AG09309 (cell line): ENCODE results near the gene ADAMTS12.

Experiments
- DNase-seq: peaks from one replicate; pipeline ENCODE4 v3.0.0-alpha.2; 2010; ENCODE audit warnings: low read depth
- H3K4me3 ChIP-seq: 2 replicates; pipeline ENCODE4 v1.5.1; 2011; ENCODE audit warnings: mild to moderate bottlenecking, low read depth, low read length, moderate library complexity; ENCODE audit not compliant: control insufficient read depth
- TF ChIP-seq, protein P1 (sequence below): IDR thresholded peaks from 2 replicates; pipeline ENCODE4 v1.5.1; 2011; ENCODE audit warnings: mild to moderate bottlenecking, low read depth, low read length, inconsistent platforms; ENCODE audit not compliant: insufficient read depth, control insufficient read depth; ENCODE audit errors: missing control alignments

Gene ADAMTS12

DNA sequence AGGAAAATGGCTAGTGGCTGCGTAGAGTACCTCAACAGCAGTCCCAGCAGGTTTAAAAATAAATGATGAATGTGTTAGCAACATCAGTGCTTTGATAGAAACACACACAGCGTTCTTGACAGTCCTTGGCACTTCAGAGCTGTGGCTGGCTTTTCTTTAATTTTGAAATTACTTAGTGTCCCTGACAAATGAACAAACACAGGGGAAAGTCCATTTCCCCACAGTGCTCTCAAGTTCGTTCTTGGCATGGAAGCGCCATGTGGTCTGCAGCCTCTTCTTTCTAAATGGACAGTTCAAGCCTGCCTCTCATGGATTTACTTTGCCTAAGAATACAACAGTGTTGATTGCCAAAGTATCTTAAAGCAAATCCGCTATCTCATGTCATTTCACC, 102.2 kb downstream of the ADAMTS12 start:
- no peak for DNase-seq
- no peak overlapping the region for H3K4me3 ChIP-seq
- TF ChIP-seq, protein P1, sequence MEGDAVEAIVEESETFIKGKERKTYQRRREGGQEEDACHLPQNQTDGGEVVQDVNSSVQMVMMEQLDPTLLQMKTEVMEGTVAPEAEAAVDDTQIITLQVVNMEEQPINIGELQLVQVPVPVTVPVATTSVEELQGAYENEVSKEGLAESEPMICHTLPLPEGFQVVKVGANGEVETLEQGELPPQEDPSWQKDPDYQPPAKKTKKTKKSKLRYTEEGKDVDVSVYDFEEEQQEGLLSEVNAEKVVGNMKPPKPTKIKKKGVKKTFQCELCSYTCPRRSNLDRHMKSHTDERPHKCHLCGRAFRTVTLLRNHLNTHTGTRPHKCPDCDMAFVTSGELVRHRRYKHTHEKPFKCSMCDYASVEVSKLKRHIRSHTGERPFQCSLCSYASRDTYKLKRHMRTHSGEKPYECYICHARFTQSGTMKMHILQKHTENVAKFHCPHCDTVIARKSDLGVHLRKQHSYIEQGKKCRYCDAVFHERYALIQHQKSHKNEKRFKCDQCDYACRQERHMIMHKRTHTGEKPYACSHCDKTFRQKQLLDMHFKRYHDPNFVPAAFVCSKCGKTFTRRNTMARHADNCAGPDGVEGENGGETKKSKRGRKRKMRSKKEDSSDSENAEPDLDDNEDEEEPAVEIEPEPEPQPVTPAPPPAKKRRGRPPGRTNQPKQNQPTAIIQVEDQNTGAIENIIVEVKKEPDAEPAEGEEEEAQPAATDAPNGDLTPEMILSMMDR, result no peak

DNA sequence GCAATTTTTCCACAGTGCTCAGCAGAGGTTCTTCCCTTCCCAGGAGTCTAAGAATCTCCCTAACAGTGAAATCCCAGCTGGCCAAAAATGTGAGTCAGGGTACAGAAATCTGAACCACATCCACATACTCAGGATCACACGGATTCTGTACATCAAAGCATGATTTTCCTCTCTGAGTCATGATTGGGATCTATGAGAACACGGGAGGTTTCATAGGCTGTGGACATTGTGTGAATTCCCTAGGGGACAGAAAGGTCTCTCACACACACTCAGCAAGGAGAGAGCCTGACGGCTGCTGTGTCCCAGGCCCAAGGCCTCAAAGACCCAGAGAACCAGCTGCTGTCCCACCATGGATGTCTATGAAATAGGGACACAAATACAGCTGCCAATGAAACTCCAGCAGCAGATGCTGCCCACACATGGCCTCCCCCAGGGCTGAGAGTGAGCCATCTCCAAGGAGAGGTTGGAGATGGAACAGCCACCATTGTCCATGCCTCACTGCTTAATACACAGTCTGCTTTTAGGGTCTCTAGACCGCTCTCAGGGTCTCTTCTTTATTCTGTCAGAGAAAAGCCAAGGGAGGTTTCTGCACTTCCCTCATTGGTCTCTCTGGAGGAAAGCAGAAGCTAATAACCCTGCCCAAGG, 102.7 kb downstream of the ADAMTS12 start:
- DNase-seq, result peak; percentile 91
- no peak overlapping the region for H3K4me3 ChIP-seq
- TF ChIP-seq, protein P1, result no peak

DNA sequence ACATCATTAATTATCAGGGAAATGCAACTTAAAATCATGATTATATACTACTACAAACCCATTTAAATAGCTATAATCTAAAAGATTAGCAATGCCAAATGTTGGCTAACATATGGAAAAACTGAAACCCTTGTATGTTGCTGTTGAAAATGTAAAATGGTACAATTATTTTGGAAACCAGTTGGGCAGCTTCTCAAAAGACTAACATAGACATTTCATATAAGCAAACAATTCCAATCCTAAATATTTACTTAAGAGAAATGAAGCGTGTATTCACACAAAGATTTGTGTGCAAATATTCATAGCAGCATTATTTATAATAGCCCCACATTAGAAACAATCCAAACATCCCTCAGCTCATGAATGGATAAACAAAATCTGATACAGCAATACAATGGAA, 106.2 kb downstream of the ADAMTS12 start:
- no peak for DNase-seq
- H3K4me3 ChIP-seq, result no peak overlapping the region
- TF ChIP-seq, protein P1, result no peak

DNA sequence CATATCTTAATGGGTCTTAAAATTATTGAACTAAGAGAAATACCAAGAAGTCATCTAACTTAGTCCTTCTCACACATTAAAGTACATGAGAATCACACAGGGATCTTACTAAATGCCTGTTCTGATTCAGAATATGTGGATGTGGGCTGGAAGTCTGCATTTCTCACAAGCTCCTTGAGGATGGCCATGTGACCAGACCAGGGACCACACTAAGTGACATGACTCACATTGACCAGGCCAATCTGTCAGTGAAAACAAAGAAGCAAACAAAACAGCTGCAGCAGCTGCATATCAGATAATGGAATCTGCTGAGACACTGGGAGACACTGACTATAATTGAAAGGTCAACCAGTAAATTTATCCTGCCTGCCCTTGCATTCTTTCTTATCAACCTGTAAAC, 110.5 kb downstream of the ADAMTS12 start:
- H3K4me3 ChIP-seq, result no peak overlapping the region
- TF ChIP-seq, protein P1, result no peak
- DNase-seq, result no peak

DNA sequence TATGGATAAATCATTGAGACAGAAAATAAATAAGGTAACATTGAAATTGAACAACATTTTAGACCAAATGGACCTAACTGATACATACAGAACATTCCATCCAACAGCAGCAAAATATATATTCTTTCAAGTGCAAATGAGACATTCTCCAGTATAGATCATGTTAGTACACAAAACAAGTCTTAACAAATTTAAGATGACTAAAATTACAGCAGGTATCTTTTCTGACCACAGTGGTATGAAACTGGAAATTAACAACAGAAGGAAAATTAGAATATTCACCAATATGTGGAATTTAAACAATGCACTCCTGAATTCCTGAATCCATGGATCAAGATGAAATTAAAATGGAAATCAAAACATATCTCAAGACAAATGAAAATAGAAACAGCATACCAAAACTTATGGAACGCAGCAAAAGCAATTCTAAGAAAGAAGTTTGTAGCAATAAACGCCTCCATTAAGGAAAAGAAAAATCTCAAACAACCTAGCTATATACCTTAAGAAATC, 115.6 kb downstream of the ADAMTS12 start:
- no peak overlapping the region for H3K4me3 ChIP-seq
- DNase-seq, result no peak
- TF ChIP-seq, protein P1, result no peak

DNA sequence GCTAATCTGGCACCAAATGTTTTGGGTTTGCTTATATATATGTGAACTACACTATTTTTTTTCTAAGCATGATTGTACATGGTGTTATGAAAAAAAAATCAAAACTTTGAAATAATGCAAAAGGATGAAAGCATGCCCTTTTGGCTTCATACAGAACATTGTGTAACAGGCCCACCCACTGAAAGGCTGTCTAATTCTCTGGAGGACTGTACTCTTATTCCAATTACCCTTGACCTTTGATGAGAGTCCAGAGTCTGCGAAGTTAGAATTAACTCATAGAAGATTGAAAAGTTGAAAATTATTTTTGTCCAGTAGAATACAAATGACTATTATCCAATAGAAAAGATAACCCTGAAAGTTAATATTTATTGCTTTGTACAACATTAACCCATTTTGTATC, 117.4 kb downstream of the ADAMTS12 start:
- H3K4me3 ChIP-seq, result no peak overlapping the region
- TF ChIP-seq, protein P1, result no peak
- no peak for DNase-seq
